C4-2B (cell line): ENCODE results near the gene IGF2BP3.

Experiments
- CTCF ChIP-seq: fragments of 450-650 bp; conservative IDR thresholded peaks from 2 replicates; pipeline ENCODE4 v1.5.1; 2017; ENCODE audit warnings: mild to moderate bottlenecking
- ZFX ChIP-seq: fragments of 450-650 bp; IDR thresholded peaks from 2 replicates; pipeline ENCODE4 v1.6.1; 2017

- TF ChIP-seq CTCF, result no peak
- no peak for TF ChIP-seq ZFX
These were observed 55.1 kb downstream of the IGF2BP3 start for GRCh38 chr7:23415198-23415597.
